Lower leg skin (tissue), 3 donors: ENCODE measurements around the gene STRN4.
"Not testable (repeated sequence)": the region's sequence is repeated elsewhere in the genome, so short reads cannot be mapped to it uniquely, and the experiment has no call there.

Experiments used
- CTCF ChIP-seq, 3 donors: fragments of 450-650 bp; IDR thresholded peaks; one replicate each; pipeline ENCODE4 v1.5.1; 2016; ENCODE audit warnings: antibody characterized with exemption in 3 of 3, mild to moderate bottlenecking in 3 of 3, moderate library complexity in 2 of 3
- POLR2A ChIP-seq, 2 donors: fragments of 450-650 bp; IDR thresholded peaks; one replicate each; pipeline ENCODE4 v1.6.1; 2016 to 2017; ENCODE audit warnings: antibody characterized with exemption in 2 of 2, mild to moderate bottlenecking in 1 of 2, moderate library complexity in 1 of 2

- TF ChIP-seq CTCF, POLR2A (IDR thresholded peaks at IDR 0.05): not testable (repeated sequence)
Observed at GRCh38 chr19:46768746-46769145, 22.5 kb upstream of the STRN4 start.
